Spleen (tissue), 11 donors: ENCODE data around the gene CARM1. TPM values are rescaled to one million over a fixed set of nuclear protein-coding genes. Genes with fewer than 3 reads are reported as not detected.

ENCODE experiments used
- DNase-seq: peaks from one replicate; pipeline ENCODE4 v3.0.0-alpha.2; 2020
- H3K27ac ChIP-seq, 8 donors: fragments of 200-600 bp; sonication (generic) in 7 of 8; 1 replicate in 4 of 8; 2 replicates in 4 of 8; pipeline versions ENCODE4 v1.5.0 to v1.8.0; 2016 to 2021; ENCODE audit warnings: inconsistent platforms in 4 of 8, mild to moderate bottlenecking in 4 of 8, moderate library complexity in 1 of 8
- H3K27me3 ChIP-seq, 7 donors: fragments of 200-600 bp; sonication (generic) in 6 of 7; replicated peaks in 1 of 7; 1 replicate in 4 of 7; 2 replicates in 3 of 7; pipeline versions ENCODE4 v1.5.0 to v1.8.0; 2016 to 2021; ENCODE audit warnings: inconsistent platforms in 3 of 7, mild to moderate bottlenecking in 1 of 7
- H3K36me3 ChIP-seq, 6 donors: fragments of 200-600 bp; sonication (generic) in 5 of 6; 1 replicate in 4 of 6; 2 replicates in 2 of 6; pipeline versions ENCODE4 v1.5.0 to v1.8.0; 2016 to 2021; ENCODE audit warnings: inconsistent platforms in 2 of 6
- H3K4me1 ChIP-seq, 6 donors: fragments of 200-600 bp; sonication (generic) in 5 of 6; 1 replicate in 3 of 6; 2 replicates in 3 of 6; pipeline versions ENCODE4 v1.5.0 to v1.8.0; 2016 to 2021; ENCODE audit warnings: inconsistent platforms in 3 of 6
- H3K4me3 ChIP-seq, 8 donors: fragments of 200-600 bp; sonication (generic) in 7 of 8; 1 replicate in 4 of 8; 2 replicates in 4 of 8; pipeline versions ENCODE4 v1.5.0 to v1.8.0; 2016 to 2021; ENCODE audit warnings: inconsistent platforms in 4 of 8, mild to moderate bottlenecking in 4 of 8, moderate library complexity in 2 of 8
- H3K9me3 ChIP-seq, 8 donors: fragments of 200-600 bp; sonication (generic) in 7 of 8; 1 replicate in 4 of 8; 2 replicates in 4 of 8; pipeline versions ENCODE4 v1.5.0 to v1.8.0; 2016 to 2021; ENCODE audit warnings: inconsistent platforms in 4 of 8
- CTCF ChIP-seq, 11 experiments: fragments of 200-600 bp in 7 of 11; fragments of 450-650 bp in 4 of 11; sonication (generic) in 4 of 11; IDR thresholded peaks in 8 of 11; conservative IDR thresholded peaks in 3 of 11; 1 replicate in 7 of 11; 2 replicates in 4 of 11; pipeline versions ENCODE4 v1.4.0 to v1.8.0; 2016 to 2021; ENCODE audit warnings: antibody characterized with exemption in 11 of 11, inconsistent platforms in 4 of 11, mild to moderate bottlenecking in 1 of 11
- POLR2A ChIP-seq, 3 donors: fragments of 450-650 bp; IDR thresholded peaks; one replicate each; pipeline ENCODE4 v1.5.1; 2017; ENCODE audit warnings: antibody characterized with exemption in 3 of 3, mild to moderate bottlenecking in 1 of 3
- POLR2AphosphoS5 ChIP-seq, 3 donors: sonication (generic); formaldehyde crosslinking; IDR thresholded peaks; one replicate each; pipeline ENCODE4 v1.5.1; 2017; ENCODE audit warnings: antibody characterized with exemption in 3 of 3
- WGBS, 5 donors: extraction: QIAGEN DNeasy Blood & Tissue Kit in 3 of 5; methylation state at CpG; one replicate each; pipeline versions ENCODE4 v1.1.5 to v1.1.7; 2013 to 2018; 5-methylcytosine and 5-hydroxymethylcytosine counted together
- intact Hi-C: fragments of 100-400 bp; cut with DNase I; formaldehyde crosslinking; loops from one replicate; pipeline ENCODE4 v1.15.0; 2023; ENCODE audit warnings: low total_unique reads
- polyA plus RNA-seq, 3 donors: library from polyadenylated mRNA; stranded (reverse); fragments of 200-250 nt; gene quantifications; one replicate each; pipeline ENCODE4 v1.2.1, GENCODE V29; 2013
- total RNA-seq, 7 donors: library from RNA; depleted of rRNA in 3 of 7; stranded (reverse); fragments of >200 nt in 3 of 7; fragmentation: NEBNext Ultra II Directional in 4 of 7; extraction: Animal tissue kit (Norgen Biotek cat#: 25700) in 4 of 7; gene quantifications; one replicate each; pipeline versions ENCODE4 v1.1.0 to v1.2.1, GENCODE V29; 2016 to 2021
- donor health status: healthy with polysubstance abuse.
- donor health status: DM: no; HTN: no; CAD: no; lungs with moderate emphysema.
- donor health status: DM: no; HTN: no; CAD: no.
- donor health status: Bipolar disorder and iron deficiency.
- donor health status: healthy.
- donor health status: DM: no; HTN: no; CAD: no.
- donor health status: DM: yes; HTN: yes; CAD: no.

The CARM1 gene
- total and polyA plus RNA-seq, 10 donors, result 13.6 to 32.0 (median 24.6) TPM

DNA sequence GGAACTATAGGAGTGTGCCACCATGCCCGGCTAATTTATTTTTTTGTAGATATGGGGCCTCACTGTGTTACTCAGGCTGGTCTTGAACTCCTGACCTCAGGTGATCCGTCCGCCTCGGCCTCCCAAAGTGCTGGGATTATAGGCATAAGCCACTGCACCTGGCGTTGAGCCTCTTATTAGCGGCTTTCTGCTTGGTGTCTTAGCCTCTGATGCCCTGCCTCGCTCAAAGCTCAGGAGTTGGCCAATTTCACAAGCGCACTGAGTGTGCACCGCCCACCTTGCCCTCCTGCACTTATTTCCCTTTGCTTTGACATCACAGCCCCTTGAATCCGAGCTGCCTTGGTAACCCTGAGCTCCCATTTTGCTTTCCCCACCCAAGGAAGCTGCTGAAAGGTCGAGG lies 47.0 kb downstream of the CARM1 start:
- Histone ChIP-seq H3K4me3 (no peak overlapping the region), H3K27me3 (no peaks in the 10 kb centered on the region), H3K36me3 (peaks cover 0 to 97% (median 61%) of the 10 kb centered on the region in 6 donors), H3K4me1 (no peaks in the 10 kb centered on the region), H3K9me3 (no peaks in the 10 kb centered on the region), H3K27ac (no peak overlapping the region)
- 90 to 96% (median 93%) methylated on average over 11 of the region's 11 CpGs for WGBS, 5 donors
- no peak for DNase-seq
- intact Hi-C loops, result no loop called here
- no peak for TF ChIP-seq CTCF (IDR thresholded peaks at IDR 0.05 in 8 of 11, conservative IDR thresholded peaks at IDR 0.05 in 3 of 11)
- no peak for TF ChIP-seq POLR2AphosphoS5 (IDR thresholded peaks at IDR 0.05)
- TF ChIP-seq POLR2A (IDR thresholded peaks at IDR 0.05), result no peak

DNA sequence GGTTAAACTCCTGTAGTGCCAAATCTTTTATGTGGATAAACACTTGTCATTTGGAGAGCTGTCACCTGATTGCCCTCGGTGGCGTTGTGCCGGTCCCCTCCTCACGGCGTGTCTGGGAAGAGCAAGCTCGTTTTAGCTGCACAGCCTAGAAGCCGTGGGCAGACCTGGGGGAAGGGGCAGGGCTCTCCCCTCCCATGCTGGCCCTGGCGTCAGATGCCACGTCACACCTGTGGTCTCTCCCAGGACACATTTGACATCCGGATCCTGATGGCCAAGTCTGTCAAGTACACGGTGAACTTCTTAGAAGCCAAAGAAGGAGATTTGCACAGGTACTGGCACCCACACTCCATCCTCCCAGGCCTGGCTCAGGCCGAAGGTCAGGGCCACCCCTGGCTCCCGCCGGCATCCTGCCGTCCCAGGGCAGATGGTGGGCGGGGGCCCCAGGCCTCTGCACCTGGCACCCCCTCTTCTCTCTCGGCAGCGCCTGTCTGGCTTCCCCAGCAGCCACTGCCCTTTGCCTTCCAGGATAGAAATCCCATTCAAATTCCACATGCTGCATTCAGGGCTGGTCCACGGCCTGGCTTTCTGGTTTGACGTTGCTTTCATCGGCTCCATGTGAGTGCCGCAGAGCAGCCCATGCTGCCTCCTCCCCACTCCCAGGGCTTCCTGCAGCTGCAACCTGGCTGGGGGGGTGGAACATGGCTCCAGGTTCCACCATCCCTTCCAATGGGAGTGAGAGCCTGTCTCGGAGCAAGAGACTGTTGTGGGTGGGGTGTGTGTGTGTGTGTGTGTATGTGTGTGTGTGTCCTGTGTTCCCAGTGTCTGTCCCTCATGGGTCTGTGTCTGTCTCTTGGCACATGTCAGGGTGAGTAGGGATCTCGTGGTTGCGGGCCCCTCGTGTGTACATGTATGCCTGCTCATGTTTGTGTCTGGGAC lies 48.3 kb downstream of the CARM1 start:
- Histone ChIP-seq H3K36me3 (peaks cover 0 to 97% (median 61%) of the 10 kb centered on the region in 6 donors), H3K9me3 (no peaks in the 10 kb centered on the region), H3K27ac (no peak overlapping the region), H3K27me3 (no peaks in the 10 kb centered on the region), H3K4me3 (no peak overlapping the region), H3K4me1 (no peaks in the 10 kb centered on the region)
- intact Hi-C loops, result no loop called here
- 85 to 90% (median 89%) methylated on average over 19 to 26 of the region's 26 CpGs for WGBS, 5 donors
- peak in 1 of 3 donors; percentile 55 for TF ChIP-seq POLR2AphosphoS5 (IDR thresholded peaks at IDR 0.05)
- no peak for TF ChIP-seq CTCF (IDR thresholded peaks at IDR 0.05 in 8 of 11, conservative IDR thresholded peaks at IDR 0.05 in 3 of 11)
- TF ChIP-seq POLR2A (IDR thresholded peaks at IDR 0.05), result no peak
- no peak for DNase-seq

- Histone ChIP-seq H3K4me3 (no peak overlapping the region), H3K36me3 (peaks cover 0 to 97% (median 61%) of the 10 kb centered on the region in 6 donors), H3K9me3 (no peaks in the 10 kb centered on the region), H3K27ac (no peak overlapping the region), H3K4me1 (no peaks in the 10 kb centered on the region), H3K27me3 (no peaks in the 10 kb centered on the region)
- 86 to 97% (median 95%) methylated on average over 4 to 10 of the region's 10 CpGs for WGBS, 5 donors
- TF ChIP-seq CTCF (IDR thresholded peaks at IDR 0.05 in 8 of 11, conservative IDR thresholded peaks at IDR 0.05 in 3 of 11) (no peak), POLR2AphosphoS5 (IDR thresholded peaks at IDR 0.05) (no peak), POLR2A (IDR thresholded peaks at IDR 0.05) (no peak)
- no peak for DNase-seq
- intact Hi-C loops, result no loop called here
Observed at GRCh38 chr19:10920288-10920655, 48.9 kb downstream of the CARM1 start.

- Histone ChIP-seq H3K4me1 (no peaks in the 10 kb centered on the region), H3K27ac (no peak overlapping the region), H3K9me3 (no peaks in the 10 kb centered on the region), H3K4me3 (no peak overlapping the region), H3K36me3 (peaks cover 0 to 97% (median 61%) of the 10 kb centered on the region in 6 donors), H3K27me3 (no peaks in the 10 kb centered on the region)
- no peak for DNase-seq
- TF ChIP-seq POLR2A (IDR thresholded peaks at IDR 0.05), result no peak
- TF ChIP-seq POLR2AphosphoS5 (IDR thresholded peaks at IDR 0.05), result peak; percentile 8 to 63 (median 28)
- no peak for TF ChIP-seq CTCF (IDR thresholded peaks at IDR 0.05 in 8 of 11, conservative IDR thresholded peaks at IDR 0.05 in 3 of 11)
- intact Hi-C loops, result no loop called here
- 87 to 96% (median 93%) methylated on average over 3 to 16 of the region's 16 CpGs for WGBS, 5 donors
Observed at GRCh38 chr19:10920781-10921180, 49.4 kb downstream of the CARM1 start.
